GM21367 (cell line): Measurements from ENCODE around the gene CAMSAP3.
A peak's percentile ranks its signal among the peaks of the same experiment; 100 is the strongest.
"Not testable (repeated sequence)": the region's sequence is repeated elsewhere in the genome, so short reads cannot be mapped to it uniquely, and the experiment has no call there.

Experiments used
- ATAC-seq: cut with Tn5 transposase; IDR thresholded peaks from one replicate; pipeline ENCODE4 v1.9.1; 2021; ENCODE audit not compliant: unreplicated experiment

The CAMSAP3 gene

DNA sequence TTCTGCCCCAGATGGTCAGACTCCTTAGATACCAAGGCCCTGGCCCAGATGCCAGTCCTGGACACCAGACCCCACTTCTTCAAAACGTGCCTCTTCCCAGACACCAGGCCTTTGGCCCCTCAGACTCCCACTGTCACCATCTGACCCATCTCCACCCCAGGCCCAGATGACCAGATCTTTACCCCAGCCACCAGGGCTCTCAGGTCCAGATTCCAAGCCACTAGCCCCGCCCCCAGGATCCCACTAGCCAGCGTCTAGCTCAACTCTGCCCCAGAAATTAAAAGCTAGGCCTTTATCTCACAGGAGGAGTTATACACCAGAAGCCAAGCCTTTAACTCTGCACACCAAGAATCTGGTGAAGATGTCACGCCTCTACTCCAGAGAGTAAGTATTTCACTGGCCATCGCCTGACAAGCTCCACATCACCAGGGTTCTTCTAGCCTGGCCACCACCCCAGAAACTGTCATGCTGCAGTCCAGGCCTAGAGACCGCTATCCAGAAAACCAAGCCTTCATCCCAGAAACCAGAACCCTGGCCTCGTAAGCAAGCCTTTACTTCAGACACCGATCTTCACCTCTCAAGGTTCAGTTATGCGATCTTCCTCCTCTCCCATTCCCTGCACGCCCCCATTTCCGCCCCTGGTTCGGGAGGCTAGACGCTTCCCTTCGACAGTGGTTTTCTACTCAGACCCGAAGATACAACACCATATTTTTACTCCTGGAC, 33.1 kb downstream of the CAMSAP3 start:
- no peak for ATAC-seq

- ATAC-seq: peak; percentile 72
Observed at GRCh38 chr19:7629347-7630054, 33.8 kb downstream of the CAMSAP3 start, which contains the start of the genes PET100 and XAB2. Gene PET100, plus strand, starts transcription at chr19:7629793. Its CDS starts 41 bp downstream, at chr19:7629834. Gene XAB2, minus strand, starts transcription at chr19:7629545. Its CDS starts 18 bp downstream, at chr19:7629527.

- no peak for ATAC-seq
Observed at GRCh38 chr19:7631577-7631976, 35.9 kb downstream of the CAMSAP3 start.

- no peak for ATAC-seq
Observed at GRCh38 chr19:7632340-7633203, 36.9 kb downstream of the CAMSAP3 start.

DNA sequence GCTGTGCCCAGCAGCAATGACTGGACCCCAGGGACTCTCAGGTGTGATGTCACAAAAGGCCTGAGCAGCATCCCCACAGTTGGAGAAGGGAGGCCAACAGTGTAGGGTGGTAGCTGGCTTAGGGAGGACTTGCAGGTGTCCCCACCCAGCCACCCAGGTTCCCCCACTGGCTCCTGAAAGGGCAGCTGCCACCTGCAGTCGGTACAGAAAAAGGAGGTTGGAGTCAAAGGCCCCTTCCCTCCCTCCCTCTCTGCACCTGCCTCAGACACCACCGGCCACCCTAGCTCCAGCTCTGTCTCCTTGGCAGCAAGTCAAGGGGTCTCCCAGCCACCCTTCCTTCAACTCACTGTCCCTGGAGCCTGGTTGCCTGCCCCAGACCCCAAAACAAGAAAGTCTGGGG, 38.0 kb downstream of the CAMSAP3 start, which contains the start of gene PCP2:
Gene PCP2, minus strand, starts transcription at position 22 of the 400 bp plus-strand sequence. CDS start 262 bp downstream, outside the sequence.
- ATAC-seq: no peak

GRCh38 chr19:7635670-7636069, 40.0 kb downstream of the CAMSAP3 start:
- no peak for ATAC-seq

DNA sequence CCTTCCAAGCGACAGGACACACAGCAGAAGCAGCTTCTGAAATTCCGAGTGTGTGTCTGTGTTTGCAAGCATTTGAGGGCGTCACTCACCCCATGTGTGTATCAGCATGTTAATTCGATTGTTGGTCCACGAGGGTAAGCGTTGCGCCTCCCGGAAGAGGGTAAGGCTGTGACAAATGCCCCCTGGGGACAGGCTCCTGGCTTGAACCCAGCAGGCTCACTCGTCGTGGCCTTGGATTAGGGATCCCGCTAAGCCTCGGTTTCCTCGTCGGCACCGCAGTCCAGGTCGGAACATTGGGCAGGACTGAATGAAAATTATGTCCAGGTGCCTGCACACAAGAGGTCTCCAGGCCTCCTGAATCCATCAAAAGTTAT, 40.6 kb downstream of the CAMSAP3 start:
- no peak for ATAC-seq

DNA sequence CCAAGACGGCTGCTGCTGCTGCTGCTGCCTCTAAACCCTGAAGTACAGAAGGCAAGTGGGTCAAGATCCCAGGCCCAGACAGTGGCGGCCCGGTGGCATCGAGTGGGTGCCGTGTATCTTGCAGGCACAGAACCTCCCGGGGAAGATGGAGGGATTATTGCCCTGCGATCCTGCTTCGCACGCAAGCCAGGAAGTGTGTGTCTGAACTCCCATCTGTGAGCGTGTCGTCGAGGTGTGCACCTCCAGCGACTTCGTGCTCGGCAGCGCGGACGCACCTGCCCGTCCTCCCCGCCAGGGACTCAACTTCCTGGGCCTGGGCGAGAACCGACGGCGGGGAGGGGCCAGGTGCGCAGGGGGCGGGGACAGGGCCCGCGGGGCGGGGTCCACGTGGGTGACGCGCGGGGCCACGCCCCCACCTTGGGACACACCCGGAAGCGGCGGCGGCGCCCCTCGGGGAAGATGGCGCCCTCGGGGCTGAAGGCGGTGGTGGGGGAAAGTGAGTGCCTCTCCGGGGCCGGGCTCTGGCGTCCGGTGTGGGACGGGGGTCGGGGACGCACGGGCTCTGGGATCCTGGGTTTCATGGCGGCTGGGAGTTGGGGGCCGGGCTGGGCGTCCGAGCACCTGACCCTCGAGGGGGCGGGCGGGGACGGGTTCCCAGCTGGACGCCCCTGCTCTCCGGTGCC, 41.2 kb downstream of the CAMSAP3 start, which contains the start of gene STXBP2:
Gene STXBP2, plus strand, starts transcription at position 420 of the 683 bp plus-strand sequence. Its CDS starts 40 bp downstream, at position 460.
- ATAC-seq: no peak

GRCh38 chr19:7637374-7638256, 42.0 kb downstream of the CAMSAP3 start:
- no peak for ATAC-seq

DNA sequence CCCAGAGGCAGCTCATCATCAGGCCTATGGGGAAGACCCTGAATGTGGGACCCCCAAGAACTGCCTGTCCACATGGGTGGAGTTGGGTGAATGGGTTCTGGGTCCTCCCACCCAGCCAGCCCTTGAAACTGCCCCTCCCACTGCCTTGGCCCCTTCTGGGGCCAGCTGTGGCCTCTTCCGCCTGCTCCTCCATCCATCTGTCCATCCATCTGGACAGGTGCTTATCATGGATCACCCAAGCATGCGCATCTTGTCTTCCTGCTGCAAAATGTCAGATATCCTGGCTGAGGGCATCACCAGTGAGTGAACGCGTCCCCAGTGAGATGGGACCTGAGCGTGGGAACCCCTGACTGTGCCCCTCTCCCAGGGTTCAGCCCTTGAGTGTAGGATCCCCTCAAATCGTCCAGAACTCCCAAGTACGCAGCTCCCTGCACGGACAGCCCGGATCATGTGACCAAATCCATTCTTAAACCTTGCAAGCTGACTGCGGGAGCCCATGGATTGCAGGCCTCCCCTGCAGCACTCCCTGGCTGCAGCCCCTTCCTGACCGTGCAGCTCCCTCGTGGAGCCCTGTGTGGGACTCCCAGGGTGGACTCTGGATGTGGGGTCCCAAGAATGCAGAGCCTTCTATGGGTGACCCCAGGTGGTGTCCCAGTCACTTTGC, 43.3 kb downstream of the CAMSAP3 start:
- no peak for ATAC-seq

DNA sequence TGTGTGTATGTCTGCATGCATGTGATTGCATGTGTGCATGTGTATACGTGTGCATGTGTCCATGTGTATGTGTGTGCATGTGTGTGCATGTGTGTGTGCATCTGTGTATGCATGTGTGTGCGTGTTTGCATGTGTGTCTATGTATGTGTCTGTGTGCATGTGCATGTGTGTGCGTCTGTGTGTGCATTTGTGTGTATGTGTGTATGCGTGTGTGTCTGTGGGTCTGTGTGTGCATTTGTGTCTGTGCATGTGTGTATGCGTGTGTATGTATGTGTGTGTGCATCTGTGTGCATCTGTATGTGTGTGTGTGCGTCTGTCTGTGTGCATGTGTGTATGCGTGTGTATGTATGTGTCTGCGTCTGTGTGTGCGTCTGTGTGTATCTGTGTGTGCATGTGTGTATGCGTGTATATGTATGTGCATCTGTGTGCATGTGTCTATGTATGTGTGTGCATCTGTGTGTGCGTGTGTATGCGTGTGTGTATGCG, 44.2 kb downstream of the CAMSAP3 start:
- no peak for ATAC-seq

DNA sequence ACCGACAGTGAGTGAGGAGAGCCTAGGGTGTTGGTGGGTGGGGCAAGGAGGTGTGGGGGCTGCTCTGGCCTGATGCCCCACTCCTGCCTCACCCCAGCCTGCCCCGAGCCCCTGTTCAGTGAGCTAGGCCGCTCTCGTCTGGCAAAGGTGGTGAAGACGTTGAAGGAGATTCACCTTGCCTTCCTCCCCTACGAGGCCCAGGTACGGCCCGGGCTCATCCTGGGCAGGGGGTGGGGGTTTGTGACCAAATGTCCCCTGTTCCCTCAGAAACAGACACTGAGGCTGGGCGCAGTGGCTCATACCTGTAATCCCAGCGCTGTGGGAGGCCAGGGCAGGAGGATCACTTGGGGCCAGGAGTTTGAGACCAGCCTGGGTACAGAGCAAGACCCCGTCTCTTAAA, 45.1 kb downstream of the CAMSAP3 start:
- ATAC-seq: no peak

DNA sequence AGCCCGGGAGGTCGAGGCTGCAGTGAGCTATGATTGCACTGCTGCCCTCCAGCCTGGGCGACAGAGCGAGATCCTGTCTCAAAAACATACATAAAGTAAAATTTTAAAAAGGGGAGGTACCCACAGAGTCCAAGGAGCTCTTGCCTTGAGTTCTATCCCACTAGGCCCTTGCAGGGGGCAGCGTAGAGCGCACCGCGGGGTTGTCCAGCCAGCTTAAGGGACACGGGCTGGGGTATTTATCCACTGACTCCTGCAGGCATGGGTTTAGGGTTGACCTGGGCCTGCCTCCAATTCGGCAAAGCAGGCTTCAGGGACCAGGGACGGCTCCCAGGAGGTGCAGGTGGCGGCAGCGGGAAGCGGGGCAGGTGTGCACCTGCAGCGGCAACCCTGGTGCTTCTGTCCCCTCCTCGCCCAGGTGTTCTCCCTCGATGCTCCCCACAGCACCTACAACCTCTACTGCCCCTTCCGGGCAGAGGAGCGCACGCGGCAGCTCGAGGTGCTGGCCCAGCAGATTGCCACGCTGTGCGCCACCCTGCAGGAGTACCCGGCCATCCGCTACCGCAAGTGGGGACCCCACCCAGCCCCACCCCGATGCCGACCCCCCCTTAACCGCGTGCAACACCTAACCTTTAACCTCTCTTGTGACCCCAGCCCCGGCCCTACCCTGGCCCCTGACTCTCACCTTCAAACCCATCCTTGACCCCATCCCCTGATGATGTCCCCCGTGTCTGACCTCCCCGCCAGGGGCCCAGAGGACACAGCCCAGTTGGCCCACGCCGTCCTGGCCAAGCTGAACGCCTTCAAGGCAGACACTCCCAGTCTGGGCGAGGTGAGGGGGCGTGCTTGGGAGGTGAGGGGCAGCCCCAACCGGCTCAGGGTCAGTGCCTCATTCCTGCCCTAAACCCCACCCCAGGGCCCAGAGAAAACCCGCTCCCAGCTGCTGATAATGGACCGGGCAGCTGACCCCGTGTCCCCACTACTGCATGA, 45.9 kb downstream of the CAMSAP3 start:
- no peak for ATAC-seq

DNA sequence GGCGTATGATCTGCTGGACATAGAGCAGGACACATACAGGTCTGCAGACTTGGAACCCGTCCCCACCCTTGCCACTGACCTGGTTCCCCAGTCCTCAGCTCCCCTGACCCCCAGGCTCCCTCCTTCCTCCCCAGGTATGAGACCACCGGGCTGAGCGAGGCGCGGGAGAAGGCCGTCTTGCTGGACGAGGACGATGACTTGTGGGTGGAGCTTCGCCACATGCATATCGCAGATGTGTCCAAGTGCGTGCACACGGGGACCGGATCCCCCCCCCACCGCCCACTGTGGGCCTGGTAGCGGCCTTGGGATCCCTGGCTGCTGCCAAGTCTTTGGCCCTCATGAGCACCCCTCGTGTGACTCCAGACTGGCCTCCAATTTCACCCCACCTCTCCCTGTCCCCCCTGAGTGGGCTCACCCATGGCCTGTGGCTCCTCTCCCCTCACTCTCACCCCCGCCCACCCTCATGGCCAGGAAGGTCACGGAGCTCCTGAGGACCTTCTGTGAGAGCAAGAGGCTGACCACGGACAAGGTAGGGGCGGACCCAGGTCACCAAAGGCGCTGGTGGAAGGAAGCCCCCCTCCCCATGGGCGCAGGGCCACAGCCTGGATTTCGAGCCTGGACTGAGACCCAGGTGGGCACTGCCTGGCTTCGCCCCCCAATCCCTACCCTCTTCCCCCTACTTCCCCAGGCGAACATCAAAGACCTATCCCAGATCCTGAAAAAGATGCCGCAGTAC, 46.8 kb downstream of the CAMSAP3 start:
- ATAC-seq: no peak

DNA sequence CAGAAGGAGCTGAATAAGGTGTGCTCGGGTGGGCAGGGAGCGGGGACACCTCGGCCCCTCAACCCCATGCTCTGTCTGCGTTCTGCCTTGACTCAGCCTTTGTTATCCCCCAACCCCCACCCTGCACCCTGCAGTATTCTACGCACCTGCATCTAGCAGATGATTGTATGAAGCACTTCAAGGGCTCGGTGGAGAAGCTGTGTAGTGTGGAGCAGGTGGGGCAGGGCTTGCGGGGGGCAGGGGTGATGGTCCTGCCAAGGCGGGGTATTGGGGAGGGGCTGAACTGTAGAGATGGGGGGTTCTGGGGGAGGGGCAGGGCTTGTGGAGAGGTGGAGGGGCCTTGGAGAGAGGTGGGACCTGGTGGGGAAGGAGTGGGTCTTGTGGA, 47.4 kb downstream of the CAMSAP3 start:
- no peak for ATAC-seq

DNA sequence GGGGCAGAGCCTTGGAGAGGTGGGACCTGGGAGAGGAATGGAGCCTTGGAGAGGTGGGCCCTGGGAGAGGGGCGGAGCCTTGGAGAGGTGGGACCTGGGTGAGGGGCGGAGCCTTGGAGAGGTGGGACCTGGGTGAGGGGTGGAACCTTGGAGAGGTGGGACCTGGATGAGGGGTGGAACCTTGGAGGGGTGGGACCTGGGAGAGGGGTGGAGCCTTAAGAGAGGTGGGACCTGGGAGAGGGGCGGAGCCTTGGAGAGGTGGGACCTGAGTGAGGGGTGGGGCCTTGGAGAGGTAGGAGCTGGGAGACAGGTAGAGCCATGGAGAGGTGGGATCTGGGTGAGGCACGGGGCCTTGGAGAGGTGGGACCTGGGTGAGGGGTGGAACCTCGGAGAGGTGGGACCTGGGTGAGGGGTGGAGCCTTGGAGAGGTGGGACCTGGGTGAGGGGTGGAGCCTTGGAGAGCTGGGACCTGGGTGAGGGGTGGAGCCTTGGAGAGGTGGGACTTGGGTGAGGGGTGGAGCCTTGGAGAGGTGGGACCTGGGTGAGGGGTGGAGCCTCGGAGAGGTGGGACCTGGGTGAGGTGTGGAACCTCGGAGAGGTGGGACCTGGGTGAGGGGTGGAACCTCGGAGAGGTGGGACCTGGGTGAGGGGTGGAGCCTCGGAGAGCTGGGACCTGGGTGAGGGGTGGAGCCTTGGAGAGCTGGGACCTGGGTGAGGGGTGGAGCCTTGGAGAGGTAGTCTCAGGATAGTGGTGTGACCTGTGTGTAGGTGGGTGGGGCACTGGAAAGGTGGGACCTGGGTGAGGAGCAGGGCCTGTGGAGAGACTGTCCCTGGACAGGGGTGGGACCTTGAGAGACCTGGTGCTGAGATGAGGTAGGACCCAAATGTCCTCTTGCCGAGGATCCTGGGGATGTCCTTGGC, 48.2 kb downstream of the CAMSAP3 start:
- ATAC-seq: not testable (repeated sequence)
